Bronchial epithelial cell (primary cell): Measurements from ENCODE around the gene TGFB1I1. TPM values are rescaled to one million over a fixed set of nuclear protein-coding genes. Genes with fewer than 3 reads are reported as not detected.
A peak's percentile ranks its signal among the peaks of the same experiment; 100 is the strongest.

Experiments
- DNase-seq: peaks from one replicate; pipeline ENCODE4 v3.0.0-alpha.2; 2010; ENCODE audit warnings: low read depth
- FAIRE-seq: peaks from 2 replicates; lab custom pipeline; 2011; peaks lifted over from hg19 to GRCh38; lab: Jason Lieb, UNC
- H3K27me3 ChIP-seq: 2 replicates; pipeline ENCODE4 v1.5.1; 2011; ENCODE audit warnings: low read length; ENCODE audit not compliant: control insufficient read depth, insufficient read depth
- H3K36me3 ChIP-seq: 2 replicates; pipeline ENCODE4 v1.5.1; 2011; ENCODE audit warnings: low read length; ENCODE audit not compliant: control insufficient read depth, insufficient read depth
- H3K4me3 ChIP-seq: 2 replicates; pipeline ENCODE4 v1.5.1; 2011; ENCODE audit warnings: mild to moderate bottlenecking, low read depth, low read length, control low read depth
- total RNA-seq: library from RNA; depleted of rRNA; stranded (reverse); fragments of >200 nt; gene quantifications from 2 replicates; pipeline ENCODE4 v1.2.1, GENCODE V29; 2014
- TF ChIP-seq, protein P1 (sequence below): IDR thresholded peaks from 2 replicates; pipeline ENCODE4 v1.5.1; 2011; ENCODE audit warnings: mild to moderate bottlenecking, moderate library complexity, low read length, control low read depth, inconsistent platforms; ENCODE audit not compliant: insufficient read depth, severe bottlenecking

TGFB1I1 gene
- total RNA-seq, 1 donor from 2014 or later, result 1.6 TPM

DNA sequence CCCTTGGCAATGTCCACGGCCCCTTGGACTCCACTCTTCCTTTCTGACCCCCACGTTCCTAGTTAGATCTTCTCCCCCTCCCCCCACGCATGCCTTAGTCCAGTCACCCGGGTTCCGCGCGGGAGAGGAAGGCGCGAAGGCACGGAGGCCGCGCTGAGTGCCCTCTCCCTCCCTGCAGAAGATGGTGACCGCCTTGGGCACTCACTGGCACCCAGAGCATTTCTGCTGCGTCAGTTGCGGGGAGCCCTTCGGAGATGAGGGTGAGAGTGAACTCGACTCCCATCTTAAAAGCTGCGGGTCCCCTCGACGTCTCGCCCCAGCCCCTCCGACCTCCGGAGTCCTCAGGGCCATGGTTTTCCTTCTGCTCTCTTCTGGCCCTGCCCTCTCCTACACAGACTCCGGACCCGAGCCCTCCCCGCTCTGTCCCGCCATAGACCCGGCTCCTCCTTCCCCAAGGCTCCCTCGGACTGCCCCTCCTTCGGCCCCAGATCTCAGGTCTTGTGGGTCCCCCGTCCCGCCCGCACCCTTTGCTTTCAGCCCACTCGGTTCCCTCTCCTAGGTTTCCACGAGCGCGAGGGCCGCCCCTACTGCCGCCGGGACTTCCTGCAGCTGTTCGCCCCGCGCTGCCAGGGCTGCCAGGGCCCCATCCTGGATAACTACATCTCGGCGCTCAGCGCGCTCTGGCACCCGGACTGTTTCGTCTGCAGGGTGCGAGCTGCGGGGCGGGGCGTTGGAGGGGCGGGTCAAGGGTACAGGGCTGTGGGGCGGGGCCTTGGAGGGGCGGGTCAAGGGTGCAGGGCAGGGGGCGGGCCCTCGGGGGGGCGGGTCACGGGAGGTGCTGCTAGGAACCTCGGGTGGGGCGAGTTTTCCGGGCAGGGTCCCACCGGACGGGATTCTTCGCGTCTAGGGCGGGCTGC, 4.6 kb downstream of the TGFB1I1 start:
- Histone ChIP-seq H3K27me3 (no peaks in the 10 kb centered on the region), H3K36me3 (peaks cover 23% of the 10 kb centered on the region), H3K4me3 (peak overlapping the region; percentile 12)
- FAIRE-seq (no peak), DNase-seq (no peak)
- TF ChIP-seq, protein P1, sequence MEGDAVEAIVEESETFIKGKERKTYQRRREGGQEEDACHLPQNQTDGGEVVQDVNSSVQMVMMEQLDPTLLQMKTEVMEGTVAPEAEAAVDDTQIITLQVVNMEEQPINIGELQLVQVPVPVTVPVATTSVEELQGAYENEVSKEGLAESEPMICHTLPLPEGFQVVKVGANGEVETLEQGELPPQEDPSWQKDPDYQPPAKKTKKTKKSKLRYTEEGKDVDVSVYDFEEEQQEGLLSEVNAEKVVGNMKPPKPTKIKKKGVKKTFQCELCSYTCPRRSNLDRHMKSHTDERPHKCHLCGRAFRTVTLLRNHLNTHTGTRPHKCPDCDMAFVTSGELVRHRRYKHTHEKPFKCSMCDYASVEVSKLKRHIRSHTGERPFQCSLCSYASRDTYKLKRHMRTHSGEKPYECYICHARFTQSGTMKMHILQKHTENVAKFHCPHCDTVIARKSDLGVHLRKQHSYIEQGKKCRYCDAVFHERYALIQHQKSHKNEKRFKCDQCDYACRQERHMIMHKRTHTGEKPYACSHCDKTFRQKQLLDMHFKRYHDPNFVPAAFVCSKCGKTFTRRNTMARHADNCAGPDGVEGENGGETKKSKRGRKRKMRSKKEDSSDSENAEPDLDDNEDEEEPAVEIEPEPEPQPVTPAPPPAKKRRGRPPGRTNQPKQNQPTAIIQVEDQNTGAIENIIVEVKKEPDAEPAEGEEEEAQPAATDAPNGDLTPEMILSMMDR, result no peak

DNA sequence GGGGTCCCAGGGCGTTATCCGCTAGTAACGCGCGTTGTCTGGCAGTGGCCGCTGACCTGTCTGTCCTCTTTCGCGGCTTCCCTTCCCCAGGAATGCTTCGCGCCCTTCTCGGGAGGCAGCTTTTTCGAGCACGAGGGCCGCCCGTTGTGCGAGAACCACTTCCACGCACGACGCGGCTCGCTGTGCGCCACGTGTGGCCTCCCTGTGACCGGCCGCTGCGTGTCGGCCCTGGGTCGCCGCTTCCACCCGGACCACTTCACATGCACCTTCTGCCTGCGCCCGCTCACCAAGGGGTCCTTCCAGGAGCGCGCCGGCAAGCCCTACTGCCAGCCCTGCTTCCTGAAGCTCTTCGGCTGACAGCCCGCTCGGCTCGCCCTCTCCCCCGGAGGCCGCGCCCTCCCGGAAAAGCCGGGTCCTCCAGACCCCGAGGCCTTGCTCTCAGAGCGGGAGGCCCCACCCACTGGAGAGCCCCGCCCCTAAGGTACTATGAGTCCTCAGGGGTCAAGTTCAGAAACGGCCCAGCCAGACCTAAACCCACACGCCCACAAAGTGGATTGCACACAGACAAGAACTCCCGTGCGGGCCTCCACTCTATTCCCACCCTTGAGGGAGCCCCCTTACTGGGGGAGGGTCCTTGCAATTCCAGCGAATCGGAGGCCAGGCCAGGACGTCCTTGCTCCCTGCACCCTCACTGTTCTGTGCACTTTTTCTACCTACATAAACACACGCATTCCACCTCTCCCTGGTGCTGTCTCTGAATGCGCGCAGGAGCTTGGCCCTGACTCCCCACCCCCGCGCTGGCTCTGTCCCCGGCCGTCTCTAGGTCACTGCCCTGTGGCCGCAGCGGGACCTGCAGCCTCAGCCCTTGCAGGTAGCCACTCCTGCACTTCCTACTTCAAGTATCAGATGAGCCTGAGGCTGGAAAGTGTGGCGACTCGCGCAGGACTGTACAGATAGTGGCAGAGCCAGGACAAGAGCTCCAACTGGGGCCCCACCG, 5.6 kb downstream of the TGFB1I1 start:
- DNase-seq, result no peak
- FAIRE-seq, result no peak
- H3K4me3 ChIP-seq, result no peak overlapping the region

DNA sequence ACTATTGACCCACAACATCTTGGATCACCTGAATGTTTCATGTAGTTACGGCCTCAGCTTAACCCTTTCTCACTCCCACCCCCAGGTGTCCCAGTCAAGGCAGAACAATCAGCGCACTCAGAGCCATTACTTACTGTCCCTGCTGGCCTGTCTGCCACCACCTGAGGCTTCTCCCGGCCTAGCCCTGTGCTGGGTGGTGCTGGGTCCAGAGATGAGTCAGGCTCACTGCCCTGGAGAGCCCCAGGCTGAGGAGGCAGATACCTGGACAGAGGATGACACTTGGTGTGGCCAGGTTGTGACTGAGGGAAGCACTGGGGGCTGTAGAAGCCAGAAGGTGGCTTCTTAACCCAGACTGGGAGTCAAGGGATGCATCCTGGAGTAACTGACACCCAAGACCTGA, 7.0 kb downstream of the TGFB1I1 start:
- H3K27me3 ChIP-seq, result peaks cover 2% of the 10 kb centered on the region
- FAIRE-seq (peak; percentile 36), DNase-seq (no peak)

More for the DNA sequence above, 5.6 kb downstream of the TGFB1I1 start:
- Histone ChIP-seq H3K36me3 (peaks cover 23% of the 10 kb centered on the region), H3K27me3 (peaks cover 2% of the 10 kb centered on the region)
- TF ChIP-seq, protein P1, result no peak

DNA sequence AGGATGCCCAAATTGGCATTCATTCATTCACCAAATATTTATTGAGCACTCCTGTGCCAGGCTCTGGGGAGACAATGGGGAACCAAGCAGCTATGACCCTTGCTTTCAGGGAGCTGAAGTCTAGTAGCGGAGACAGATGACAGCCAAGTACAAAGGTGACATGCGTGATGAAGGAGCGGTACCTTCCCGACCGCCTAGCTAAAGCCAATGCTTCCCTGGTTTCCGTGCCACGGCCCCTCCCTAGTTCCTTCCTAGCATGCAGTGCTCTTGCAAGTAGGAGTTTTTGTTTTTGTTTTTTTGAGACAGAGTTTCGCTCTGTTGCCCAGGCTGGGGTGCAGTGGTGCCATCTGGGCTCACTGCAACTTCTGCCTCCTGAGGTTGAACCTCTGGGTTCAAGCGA, 7.8 kb downstream of the TGFB1I1 start:
- Histone ChIP-seq H3K36me3 (peaks cover 11% of the 10 kb centered on the region), H3K27me3 (peaks cover 2% of the 10 kb centered on the region), H3K4me3 (no peak overlapping the region)
- DNase-seq, result no peak
- TF ChIP-seq, protein P1, result no peak
- FAIRE-seq, result peak; percentile 64

More for the DNA sequence above, 7.0 kb downstream of the TGFB1I1 start:
- Histone ChIP-seq H3K4me3 (no peak overlapping the region), H3K36me3 (peaks cover 18% of the 10 kb centered on the region)
- TF ChIP-seq, protein P1, result no peak

DNA sequence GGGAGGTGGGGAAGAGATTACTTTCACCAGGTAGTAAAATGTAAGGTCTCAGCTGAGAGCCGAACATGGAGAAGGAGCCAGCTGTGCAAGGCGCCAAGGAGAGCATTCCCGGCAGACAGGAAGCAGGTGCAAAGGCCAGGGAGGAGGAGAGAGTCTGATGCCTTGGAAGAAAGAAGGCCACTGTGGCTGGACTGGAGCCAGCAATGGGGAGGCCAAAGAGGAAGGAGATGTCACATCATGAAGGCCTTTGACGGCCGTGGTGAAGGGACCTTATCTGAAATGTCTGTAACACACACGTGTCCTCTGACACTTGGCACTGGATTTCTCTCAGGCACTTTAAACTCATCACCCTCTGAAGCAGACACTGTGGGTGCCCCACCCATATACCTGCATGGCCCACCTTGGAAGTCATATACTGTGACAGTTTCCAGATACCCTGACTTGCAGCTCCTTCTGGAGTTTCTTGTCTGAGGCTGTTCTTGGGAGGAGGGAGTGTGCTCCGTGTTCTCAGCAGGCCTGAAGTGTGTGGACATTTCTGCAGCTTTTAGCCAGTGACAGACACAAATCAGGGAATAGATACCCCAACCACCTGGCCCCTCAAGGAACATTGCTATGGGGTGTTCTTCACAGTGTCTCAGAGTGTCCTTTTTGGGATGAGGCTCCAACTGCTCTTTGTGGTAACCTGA, 9.0 kb downstream of the TGFB1I1 start:
- Histone ChIP-seq H3K4me3 (no peak overlapping the region), H3K36me3 (peaks cover 8% of the 10 kb centered on the region), H3K27me3 (peaks cover 2% of the 10 kb centered on the region)
- FAIRE-seq (no peak), DNase-seq (no peak)
- TF ChIP-seq, protein P1, result no peak
